HG02763 (cell line): ENCODE results near the gene FAH.
"Not testable (repeated sequence)": the region's sequence is repeated elsewhere in the genome, so short reads cannot be mapped to it uniquely, and the experiment has no call there.

Source experiments
- ATAC-seq: cut with Tn5 transposase; IDR thresholded peaks from one replicate; pipeline ENCODE4 v1.9.1; 2021; ENCODE audit warnings: mild to moderate bottlenecking, moderate library complexity; ENCODE audit not compliant: unreplicated experiment

FAH gene

GRCh38 chr15:80152896-80153876 is at the start of gene FAH:
Gene FAH, plus strand, starts transcription at chr15:80152999. Its CDS starts 56 bp downstream, at chr15:80153055.
- peak; percentile 48 for ATAC-seq

DNA sequence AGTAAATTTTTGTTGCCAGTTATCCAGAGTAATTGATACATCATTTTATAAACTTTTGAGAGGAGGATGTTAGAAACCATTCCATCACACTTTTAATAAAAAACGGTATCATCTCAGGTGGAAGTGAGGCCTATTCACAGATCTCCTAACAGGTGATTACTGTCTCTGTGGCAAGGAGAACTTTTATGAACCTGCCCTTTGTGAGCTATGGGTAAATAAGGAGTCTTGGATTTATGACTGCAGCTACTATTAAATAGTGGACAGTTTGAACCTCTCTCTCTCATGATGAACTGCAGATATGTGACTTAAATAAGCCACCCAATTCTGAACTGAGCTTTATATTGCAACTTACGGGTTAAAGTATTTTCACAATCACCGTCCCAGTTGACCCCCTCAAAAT is 47.6 kb upstream of the FAH start:
- ATAC-seq, result no peak

DNA sequence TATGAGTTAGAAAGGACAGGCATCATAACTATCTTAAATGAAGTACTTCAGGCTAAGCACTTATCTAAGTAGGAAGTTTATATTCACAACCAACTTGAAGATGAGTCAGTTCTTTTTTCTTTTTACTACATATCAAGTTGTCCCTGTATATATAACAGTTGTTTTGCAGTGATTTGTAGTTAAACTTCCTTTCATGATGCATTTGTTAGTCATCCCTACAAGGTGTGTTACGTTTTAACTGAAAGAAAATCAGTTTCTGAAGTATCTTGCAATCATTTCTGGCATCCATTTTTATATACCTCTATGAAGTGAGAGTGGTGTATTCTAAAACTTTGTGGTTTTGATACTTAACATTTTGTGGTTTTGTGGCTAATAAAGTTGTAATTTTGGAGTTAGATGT is 47.2 kb upstream of the FAH start:
- ATAC-seq, result no peak

DNA sequence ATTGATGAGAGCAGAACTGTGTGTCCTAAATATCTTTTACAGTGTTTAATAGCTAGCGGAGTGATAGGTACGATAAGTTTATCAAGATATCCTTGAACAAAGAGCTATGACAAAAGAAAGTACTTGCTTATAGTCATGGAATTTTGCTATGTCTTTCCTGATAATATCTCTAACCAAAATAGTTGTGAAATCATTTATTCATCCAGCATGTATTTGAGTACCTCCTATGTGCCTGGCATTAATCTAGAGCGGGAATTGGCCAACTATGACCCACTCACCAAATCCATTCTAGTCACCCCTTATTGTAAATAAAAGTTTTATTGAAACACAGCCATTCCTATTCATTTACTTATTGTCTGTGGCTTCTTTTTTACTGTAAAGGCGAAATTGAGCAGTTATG is 46.7 kb upstream of the FAH start:
- no peak for ATAC-seq

DNA sequence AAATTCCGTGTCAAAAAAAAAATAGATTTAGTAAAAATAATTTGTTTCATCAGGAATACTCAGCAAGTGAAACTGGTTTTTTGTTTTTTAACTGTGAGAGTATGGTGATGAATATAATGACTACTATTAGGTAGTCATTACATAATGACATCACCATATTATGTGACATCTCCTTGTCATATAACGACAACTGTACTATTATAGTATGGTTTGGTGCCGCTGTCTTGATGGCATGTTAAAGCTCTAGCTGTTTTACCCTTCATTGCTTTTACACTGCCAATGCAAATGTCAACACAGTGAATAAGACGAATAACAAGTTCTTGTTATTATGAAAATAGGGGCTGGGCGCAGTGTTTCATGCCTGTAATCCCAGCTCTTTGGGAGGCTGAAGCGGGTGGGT is 45.6 kb upstream of the FAH start:
- no peak for ATAC-seq

GRCh38 chr15:80107774-80108173 is 45.0 kb upstream of the FAH start:
- no peak for ATAC-seq

GRCh38 chr15:80109388-80109787 is 43.4 kb upstream of the FAH start:
- no peak for ATAC-seq

DNA sequence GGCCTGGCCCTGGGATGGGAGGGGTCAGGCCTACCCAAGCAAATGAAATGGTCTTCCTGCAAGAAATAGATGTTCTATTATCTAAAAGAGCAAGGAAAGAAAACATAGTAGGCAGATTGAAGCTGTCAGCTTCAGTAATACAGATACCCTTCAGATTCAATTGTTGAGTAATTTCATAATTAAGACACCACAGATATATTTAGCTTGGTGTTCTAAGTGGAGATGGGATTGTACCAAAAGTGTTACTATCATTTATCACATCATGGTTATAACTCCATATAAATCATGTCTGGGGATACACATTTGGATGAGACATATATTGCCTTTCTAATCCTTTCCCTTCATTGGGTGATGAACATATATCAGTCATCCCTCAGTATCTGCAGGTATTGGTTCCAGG is 41.9 kb upstream of the FAH start:
- no peak for ATAC-seq

- no peak for ATAC-seq
Observed at GRCh38 chr15:80114114-80114513, 38.7 kb upstream of the FAH start.

DNA sequence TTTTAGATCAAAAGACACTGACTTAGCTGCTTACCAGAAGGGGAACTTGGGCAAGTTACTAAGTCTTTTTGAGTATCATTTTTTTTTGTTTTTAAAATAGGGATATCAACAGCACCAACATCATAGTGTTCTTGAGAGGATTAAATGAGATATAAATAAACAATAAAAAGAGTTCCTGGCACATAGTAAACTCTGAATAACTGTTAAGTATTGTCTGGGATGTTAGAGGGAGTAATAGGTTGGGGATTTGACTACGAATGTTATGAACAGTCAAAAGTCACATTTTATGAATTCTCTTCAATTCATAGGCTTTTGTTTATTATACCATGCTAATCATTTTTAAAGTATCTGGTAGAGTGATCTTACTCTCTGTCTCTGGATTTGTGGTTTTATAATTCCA is 37.8 kb upstream of the FAH start:
- ATAC-seq, result no peak

GRCh38 chr15:80118956-80119355 is 33.8 kb upstream of the FAH start:
- ATAC-seq, result no peak

DNA sequence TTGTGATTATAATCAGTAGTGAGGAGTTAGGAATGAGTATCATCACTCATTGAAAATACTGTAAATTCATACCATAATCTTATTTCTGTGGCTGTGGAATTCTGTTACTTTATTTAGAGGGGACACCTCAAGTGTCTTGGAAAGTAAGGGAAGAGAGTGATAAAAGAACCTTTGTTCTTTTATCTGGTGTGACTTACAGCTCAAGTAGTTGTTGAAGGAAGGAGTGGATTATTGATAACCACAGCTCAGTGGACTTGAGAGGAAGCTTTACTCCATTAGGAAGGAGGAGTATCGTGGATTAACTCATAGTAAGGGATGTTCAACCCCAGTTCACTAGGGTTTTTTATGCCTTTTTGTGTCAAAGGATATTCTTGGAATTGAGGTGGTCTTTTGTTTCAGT is 32.2 kb upstream of the FAH start:
- no peak for ATAC-seq

GRCh38 chr15:80121546-80121945 is 31.3 kb upstream of the FAH start:
- no peak for ATAC-seq

- ATAC-seq, result no peak
Observed at GRCh38 chr15:80123034-80123433, 29.8 kb upstream of the FAH start.

DNA sequence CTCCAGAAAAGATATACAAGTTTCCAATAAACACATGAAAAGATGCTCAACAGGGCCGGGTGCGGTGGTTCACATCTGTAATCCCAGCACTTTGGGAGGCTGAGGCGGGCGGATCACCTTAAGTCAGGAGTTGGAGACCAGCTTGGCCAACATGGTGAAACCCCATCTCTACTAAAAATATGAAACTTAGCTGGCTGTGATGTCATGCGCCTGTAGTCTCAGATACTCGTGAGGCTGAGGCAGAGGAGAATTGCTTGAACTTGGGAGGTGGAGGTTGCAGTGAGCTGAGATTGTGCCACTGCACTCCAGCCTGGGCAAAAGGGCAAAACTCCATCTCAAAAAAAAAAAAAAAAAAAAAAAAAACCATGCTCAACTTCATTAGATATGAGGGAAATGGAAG is 25.5 kb upstream of the FAH start:
- ATAC-seq, result not testable (repeated sequence)

GRCh38 chr15:80127911-80128310 is 24.9 kb upstream of the FAH start:
- ATAC-seq, result no peak

- ATAC-seq, result no peak
Observed at GRCh38 chr15:80132382-80132781, 20.4 kb upstream of the FAH start.

DNA sequence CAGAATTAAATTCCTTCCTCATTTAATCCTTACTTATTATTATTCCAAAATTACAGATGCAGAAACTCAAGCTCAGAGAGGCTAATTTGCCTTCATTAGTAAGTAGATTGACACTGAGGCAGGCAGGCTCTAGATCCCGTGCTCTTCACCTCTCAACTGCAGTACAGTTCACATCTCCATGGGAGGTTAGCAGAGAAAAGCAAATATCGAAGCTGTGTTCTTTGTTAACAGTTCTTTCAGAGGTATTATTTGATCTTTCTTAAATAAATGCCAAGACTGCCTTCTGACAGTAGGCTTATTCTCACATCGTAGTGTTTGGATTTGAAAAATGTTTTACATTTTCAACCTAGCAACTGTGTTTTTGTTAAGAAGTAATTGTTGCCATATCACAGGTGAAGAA is 15.9 kb upstream of the FAH start:
- no peak for ATAC-seq

DNA sequence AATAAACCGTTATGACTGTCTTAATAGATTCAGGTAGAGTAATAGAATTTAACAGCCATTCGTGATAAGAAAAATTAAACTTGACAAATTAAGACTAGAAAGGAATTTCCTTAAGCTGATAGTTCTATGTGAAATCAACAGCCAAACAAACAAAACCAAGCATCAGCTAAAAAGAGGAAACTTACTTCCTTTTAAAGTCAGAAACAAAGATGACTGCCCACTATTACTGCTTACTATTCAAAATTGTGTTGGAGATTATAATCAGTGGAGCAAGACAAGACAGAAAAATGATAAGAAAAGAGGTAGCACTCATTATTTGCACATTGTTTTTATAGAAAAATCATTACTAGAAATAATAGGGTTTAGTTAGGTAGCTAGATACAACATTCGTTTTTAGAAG is 13.8 kb upstream of the FAH start:
- no peak for ATAC-seq

GRCh38 chr15:80140909-80141308 is 11.9 kb upstream of the FAH start:
- ATAC-seq, result no peak

GRCh38 chr15:80141916-80142598 is 10.7 kb upstream of the FAH start:
- ATAC-seq, result no peak

DNA sequence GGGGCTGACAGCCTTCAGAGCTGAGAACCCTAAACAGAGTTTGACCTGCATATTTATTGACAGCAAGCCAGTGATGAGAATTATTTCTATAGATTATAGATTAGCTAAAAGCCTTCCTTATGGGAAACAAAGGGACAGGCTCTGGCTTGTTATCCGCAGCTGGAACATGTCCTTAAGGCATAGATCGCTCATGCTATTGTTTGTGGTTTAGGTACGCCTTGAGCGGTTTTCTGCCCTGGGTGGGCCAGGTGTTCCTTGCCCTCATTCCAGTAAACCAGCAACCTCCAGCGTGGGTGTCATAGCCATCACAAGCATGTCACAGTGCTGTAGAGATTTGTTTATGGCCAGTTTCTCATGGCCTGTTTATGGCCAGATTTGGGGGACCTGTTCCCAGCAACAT is 10.2 kb upstream of the FAH start:
- no peak for ATAC-seq
